ENCODE measurements around the gene PIGV.

Gene PIGV

DNA sequence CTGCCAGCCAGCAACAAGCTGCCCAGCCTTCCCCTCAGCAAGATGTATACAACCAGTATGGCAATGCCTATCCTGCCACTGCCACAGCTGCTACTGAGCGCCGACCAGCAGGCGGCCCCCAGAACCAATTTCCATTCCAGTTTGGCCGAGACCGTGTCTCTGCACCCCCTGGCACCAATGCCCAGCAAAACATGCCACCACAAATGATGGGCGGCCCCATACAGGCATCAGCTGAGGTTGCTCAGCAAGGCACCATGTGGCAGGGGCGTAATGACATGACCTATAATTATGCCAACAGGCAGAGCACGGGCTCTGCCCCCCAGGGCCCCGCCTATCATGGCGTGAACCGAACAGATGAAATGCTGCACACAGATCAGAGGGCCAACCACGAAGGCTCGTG lies 13.3 kb upstream of the PIGV start:
- no peak for DNase-seq

DNA sequence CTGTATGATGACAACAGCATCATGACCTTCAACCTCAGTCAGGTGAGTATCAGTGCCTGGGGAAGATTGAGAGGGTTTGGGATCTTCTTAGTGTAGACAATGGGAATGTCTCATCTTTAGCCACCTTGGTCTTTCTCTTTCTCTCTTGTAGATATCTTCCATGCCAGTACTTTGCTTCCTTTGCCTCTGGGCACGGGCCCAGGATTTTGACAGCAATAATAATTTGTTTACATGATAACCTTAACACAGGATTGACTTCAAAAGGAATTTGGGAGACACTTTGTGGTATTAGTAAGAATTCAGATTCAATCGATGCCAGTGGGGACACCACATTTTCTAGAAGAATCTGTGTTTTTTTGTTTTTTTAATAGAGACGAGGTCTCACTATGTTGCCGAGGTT lies 12.1 kb upstream of the PIGV start:
- no peak for DNase-seq

- no peak for DNase-seq
These were observed 8.6 kb upstream of the PIGV start for GRCh38 chr1:26779098-26779668.

DNA sequence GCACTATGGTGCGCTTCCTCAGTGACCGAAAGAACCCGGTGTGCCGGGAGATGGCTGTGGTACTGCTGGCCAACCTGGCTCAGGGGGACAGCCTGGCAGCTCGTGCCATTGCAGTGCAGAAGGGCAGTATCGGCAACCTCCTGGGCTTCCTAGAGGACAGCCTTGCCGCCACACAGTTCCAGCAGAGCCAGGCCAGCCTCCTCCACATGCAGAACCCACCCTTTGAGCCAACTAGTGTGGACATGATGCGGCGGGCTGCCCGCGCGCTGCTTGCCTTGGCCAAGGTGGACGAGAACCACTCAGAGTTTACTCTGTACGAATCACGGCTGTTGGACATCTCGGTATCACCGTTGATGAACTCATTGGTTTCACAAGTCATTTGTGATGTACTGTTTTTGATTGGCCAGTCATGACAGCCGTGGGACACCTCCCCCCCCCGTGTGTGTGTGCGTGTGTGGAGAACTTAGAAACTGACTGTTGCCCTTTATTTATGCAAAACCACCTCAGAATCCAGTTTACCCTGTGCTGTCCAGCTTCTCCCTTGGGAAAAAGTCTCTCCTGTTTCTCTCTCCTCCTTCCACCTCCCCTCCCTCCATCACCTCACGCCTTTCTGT lies 7.3 kb upstream of the PIGV start:
- DNase-seq, result no peak

DNA sequence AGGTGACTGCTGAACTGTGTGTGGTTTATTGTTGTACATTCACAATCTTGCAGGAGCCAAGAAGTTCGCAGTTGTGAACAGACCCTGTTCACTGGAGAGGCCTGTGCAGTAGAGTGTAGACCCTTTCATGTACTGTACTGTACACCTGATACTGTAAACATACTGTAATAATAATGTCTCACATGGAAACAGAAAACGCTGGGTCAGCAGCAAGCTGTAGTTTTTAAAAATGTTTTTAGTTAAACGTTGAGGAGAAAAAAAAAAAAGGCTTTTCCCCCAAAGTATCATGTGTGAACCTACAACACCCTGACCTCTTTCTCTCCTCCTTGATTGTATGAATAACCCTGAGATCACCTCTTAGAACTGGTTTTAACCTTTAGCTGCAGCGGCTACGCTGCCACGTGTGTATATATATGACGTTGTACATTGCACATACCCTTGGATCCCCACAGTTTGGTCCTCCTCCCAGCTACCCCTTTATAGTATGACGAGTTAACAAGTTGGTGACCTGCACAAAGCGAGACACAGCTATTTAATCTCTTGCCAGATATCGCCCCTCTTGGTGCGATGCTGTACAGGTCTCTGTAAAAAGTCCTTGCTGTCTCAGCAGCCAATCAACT lies 6.4 kb upstream of the PIGV start:
- DNase-seq, result no peak

DNA sequence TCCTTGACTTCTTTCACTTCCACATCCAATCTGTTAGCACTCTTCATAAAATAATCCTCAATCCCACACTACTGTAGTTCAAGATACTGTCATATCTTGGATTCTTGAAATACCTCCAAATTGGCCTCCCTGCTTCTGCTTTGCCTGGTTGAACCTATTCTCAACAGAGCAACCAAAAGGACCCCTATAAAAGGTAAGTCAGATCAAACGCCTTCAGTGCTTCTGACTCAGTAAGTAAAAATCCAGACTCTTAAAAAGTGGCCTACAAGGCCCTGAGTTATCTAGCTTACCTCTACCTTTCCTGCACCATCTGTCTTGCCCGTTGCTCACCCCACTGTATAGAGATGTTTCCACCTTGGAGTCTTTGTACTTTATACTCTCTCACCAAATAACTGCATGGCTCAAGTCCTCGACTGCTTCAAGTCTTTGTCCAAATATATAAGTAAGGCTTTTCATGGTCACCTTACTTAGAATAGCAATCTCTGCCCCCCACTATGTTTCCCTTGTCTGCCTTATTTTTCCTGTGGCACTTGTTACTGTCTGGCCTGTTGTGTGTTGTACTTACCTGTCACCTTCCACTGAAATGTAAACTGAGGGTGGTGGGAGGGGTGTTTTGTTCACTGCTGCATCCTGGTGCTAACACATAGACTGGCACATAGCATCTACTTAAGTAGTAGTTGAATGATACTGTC lies 5.1 kb upstream of the PIGV start:
- no peak for DNase-seq

- no peak for DNase-seq
These were observed 4.1 kb upstream of the PIGV start for GRCh38 chr1:26783646-26784022.

GRCh38 chr1:26784023-26784871 lies 3.5 kb upstream of the PIGV start:
- no peak for DNase-seq

DNA sequence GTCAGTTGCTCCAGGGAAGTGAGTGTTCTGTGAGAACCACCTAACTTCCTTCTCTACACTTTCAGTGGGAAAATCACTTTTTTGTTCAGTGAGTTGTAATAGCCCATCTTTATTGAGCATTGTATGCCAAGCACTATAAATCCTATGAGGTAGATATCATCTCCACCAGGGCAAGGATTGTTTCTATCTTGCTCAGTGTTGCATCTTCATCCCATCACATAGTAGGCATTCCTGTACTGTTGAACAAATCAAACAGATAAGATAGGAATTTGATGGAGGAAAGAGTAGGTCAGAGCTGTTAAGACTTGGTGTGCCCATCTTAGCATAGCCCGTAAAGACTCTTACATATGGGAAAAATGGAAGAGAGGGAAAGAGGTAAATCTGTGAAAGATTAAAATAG lies 2.9 kb upstream of the PIGV start:
- DNase-seq, result no peak

DNA sequence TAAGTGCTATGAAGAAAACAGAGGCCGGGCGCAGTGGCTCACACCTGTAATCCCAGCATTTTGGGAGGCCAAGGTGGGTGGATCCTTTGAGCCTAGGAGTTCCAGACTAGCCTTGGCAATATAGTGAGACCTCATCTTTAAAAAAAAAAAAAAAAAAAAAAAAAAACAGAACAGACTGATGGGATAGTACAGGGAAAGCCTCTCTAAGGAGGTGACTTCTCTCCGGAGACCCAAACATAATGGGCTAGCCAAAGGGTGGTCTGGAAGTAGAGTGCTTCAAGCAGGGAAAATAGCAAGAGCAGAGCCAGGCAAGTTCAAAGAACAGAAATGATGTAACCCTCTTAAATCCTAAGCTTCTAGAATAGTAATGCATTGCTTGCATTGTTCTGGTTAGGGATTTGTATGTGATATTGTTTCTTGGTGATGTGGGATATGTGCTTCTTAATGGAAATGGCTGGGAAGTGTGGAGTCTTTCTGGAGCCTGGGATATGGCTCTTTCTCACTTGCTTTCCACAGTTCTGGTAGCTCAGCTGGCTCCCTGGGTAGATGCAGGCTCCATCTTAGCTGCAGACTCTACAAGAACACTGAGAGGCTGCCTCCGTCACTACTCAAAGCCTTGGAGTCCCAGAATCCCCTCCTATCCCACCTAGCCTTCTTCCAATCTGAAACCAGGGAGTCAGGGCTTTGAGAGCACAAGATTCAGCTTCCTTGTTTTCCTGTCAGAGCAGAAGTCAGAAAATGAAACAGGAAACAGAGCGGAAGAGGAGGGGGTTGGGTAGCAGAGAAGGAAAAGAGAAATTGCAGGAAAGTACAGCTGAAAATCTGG lies 1.9 kb upstream of the PIGV start:
- no peak for DNase-seq

- DNase-seq, result no peak
These were observed 1.0 kb upstream of the PIGV start for GRCh38 chr1:26786437-26787380.

DNA sequence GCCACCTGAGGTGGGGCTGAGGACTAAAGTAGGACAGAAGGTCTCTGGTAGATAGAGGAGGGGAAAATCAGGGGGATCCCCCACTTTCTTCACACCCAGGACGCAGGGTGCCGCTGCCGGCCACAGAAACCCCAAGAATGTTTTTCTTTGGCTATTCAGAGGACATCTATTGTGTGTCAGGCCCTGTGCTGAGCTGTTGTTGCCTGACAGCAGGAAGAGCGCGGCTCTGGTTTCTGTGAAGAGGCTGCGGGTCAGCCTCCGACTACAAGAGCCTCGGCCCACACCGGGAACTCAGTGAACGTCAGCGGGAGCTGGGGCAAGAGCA lies 407 bp upstream of the PIGV start:
- no peak for DNase-seq

GRCh38 chr1:26788515-26788785 lies 700 bp downstream of the PIGV start:
- DNase-seq, result no peak

GRCh38 chr1:26788836-26789611 lies 1.3 kb downstream of the PIGV start:
- DNase-seq, result peak; percentile 73

DNA sequence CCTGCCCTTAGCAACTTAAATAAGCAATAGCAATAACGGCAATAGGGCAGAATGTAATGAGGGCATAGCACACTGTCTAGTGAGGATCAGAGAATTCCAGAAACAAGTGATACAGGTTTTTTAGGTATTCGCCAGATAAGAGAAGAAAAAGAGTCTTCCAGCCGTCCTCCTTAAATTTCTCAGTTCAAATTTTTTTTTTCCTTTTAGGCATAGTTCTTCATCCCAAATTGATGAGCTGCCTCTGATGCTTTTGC lies 1.8 kb downstream of the PIGV start:
- DNase-seq, result no peak

DNA sequence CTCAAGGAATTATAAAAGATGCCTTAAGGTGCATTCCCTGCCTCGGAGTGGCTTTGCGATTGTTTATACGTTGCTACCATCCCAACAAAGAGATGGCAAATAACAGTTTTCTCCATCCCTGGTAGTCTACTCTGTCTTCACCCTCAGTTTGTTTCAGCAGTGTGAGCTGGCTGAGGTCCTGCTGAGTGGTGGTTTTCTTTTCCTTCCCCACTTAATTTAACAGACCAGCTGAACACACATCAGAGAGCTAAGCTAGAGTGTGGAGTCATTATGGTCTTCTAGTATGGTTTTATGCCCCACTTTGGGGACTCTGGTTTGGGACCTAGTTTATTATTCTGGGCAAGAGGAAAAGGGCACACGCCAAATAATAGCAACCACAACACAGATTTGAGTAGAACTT lies 2.2 kb downstream of the PIGV start:
- DNase-seq, result no peak

GRCh38 chr1:26790551-26790953 lies 2.8 kb downstream of the PIGV start:
- no peak for DNase-seq

DNA sequence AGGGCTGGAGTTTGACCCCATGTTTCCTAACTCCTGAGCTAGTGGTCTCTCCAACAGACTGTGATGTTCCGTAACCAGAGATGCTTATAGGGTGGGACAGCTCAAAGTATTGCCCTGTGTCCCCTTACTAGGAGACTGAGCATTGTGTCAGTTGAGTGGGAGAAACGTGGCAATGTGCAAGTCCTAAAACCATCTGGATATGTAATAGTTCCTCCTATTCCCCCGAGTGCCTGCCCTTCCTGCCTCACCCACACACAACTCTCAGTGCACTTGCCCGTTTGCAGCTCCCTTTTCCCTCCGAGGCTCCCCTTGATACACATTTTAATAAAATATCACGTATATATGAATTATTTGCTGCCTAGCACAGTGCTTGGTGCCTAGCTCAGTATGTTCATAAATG lies 3.4 kb downstream of the PIGV start:
- DNase-seq, result no peak

DNA sequence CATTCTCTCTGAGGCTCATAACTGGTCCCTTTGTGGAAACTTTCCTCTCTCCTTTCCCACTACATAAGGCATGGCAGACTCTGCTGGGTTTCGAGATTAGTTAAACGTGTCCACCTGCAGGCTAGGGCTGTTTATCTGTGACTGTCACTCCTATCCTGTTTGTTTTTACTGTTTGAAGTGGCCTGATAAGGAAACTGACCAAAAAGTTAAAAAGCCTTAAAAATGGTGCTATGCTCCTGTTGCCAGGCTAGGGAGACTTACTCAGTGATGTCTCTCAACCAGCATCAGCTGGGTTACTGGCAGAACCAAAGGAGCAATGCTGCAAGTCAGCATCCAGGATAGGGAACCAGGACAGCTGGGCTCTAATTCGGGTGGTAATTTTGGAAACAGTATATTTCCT lies 3.9 kb downstream of the PIGV start:
- no peak for DNase-seq

DNA sequence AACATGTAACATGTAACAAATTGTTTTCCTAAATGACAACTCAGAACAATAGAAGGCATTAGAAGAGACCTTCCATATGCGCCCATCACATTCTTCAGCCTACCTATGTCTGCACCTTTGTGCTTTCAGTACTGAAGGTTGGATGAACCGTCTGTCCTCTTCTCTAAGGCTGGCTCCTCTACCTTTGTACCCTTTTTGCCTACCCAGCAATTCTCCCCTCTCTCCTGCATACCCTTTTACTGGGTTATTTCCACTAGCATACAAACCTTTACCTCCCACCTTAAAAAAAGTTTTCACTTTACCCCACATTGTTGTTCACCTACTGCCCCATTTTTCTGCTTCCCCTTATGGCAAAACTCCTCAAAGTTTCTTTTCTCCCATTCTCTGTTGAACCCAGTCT lies 5.2 kb downstream of the PIGV start:
- no peak for DNase-seq

DNA sequence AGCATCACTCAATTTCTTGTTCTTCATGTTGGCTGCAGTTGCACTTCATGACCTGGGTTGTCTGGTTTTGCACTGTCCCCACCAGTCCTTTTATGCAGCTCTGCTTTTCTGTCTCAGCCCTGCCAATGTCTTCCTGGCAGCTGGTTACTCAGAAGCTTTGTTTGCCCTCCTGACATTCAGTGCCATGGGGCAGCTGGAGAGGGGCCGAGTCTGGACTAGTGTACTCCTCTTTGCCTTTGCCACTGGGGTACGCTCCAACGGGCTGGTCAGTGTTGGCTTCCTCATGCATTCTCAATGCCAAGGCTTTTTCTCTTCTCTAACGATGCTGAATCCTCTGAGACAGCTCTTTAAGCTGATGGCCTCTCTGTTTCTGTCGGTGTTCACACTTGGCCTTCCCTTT lies 6.6 kb downstream of the PIGV start:
- DNase-seq, result no peak

All from NCI-H1694 treated with DMSO at 0.1 percent for 48 hours (cell line).